Hepatocyte (in vitro differentiated cells): Measurements from ENCODE around the gene FKBP6.

Experiments
- CTCF ChIP-seq: fragments of 200-600 bp; sonication (generic); IDR thresholded peaks from 2 replicates; pipeline ENCODE4 v1.5.1; 2016; ENCODE audit warnings: antibody characterized with exemption, mild to moderate bottlenecking; ENCODE audit not compliant: poor library complexity
- EZH2 ChIP-seq: fragments of 200-600 bp; sonication (generic); IDR thresholded peaks from 2 replicates; pipeline ENCODE4 v1.6.1; 2016; ENCODE audit warnings: antibody characterized with exemption, mild to moderate bottlenecking, borderline replicate concordance

GRCh38 chr7:73376671-73377412 is 48.9 kb downstream of the FKBP6 start:
- TF ChIP-seq CTCF = no peak
- TF ChIP-seq EZH2 = no peak
